ENCODE data around the gene IRS2. TPM values are rescaled to one million over a fixed set of nuclear protein-coding genes. Genes with fewer than 3 reads are reported as not detected.

IRS2 gene
- polyA plus RNA-seq, 1 of the 3 experiments (the other 2 are of a cell fraction) = 7.0 TPM

- TF ChIP-seq CTCF (IDR thresholded peaks at IDR 0.05) (no peak), TEAD4 (IDR thresholded peaks at IDR 0.05; ENCODE audit: borderline replicate concordance, insufficient read depth) (peak; percentile 68; the same call in 1 of the 2 replicates), EZH2phosphoT487 (IDR thresholded peaks at IDR 0.05; ENCODE audit: borderline replicate concordance, low read depth) (no peak), MEF2A (IDR thresholded peaks at IDR 0.05; ENCODE audit: borderline replicate concordance, low read depth) (no peak; the same call in 1 of the 2 replicates), TAF1 (IDR thresholded peaks at IDR 0.05; ENCODE audit: borderline replicate concordance, low read depth, low read length) (no peak), USF2 (IDR thresholded peaks at IDR 0.05; ENCODE audit: borderline replicate concordance, low read depth, low read length) (no peak), RXRA (IDR thresholded peaks at IDR 0.05; ENCODE audit: borderline replicate concordance, low read depth) (peak; percentile 81), SIN3A (IDR thresholded peaks at IDR 0.05; ENCODE audit: borderline replicate concordance, low read depth, low read length) (peak; percentile 84; the same call in 1 of the 2 replicates)
These were observed 42.5 kb downstream of the IRS2 start (continued) for GRCh38 chr13:109743706-109744453.

GRCh38 chr13:109741966-109742365 is 44.4 kb downstream of the IRS2 start:
- H3K9me3 ChIP-seq = no peaks in the 10 kb centered on the region
- no peak for DNase-seq
- no peaks in the 10 kb centered on the region for H3K9me2 ChIP-seq
- H3K9ac ChIP-seq = no peak overlapping the region
- TF ChIP-seq RAD21 (IDR thresholded peaks at IDR 0.05; ENCODE audit: low read length) (no peak), GABPA (IDR thresholded peaks at IDR 0.05; ENCODE audit: low read depth) (no peak), TEAD4 (IDR thresholded peaks at IDR 0.05; ENCODE audit: borderline replicate concordance, insufficient read depth) (no peak), REST (IDR thresholded peaks at IDR 0.05; ENCODE audit: low read depth, low read length) (no peak), FOXM1 (IDR thresholded peaks at IDR 0.05; ENCODE audit: low read depth) (no peak), EZH2phosphoT487 (IDR thresholded peaks at IDR 0.05; ENCODE audit: borderline replicate concordance, low read depth) (no peak), RFX5 (IDR thresholded peaks at IDR 0.05; ENCODE audit: low read length) (no peak)
- 91% methylated on average over 7 of the region's 7 CpGs for WGBS (ENCODE audit: low lambda C conversion rate)
- H3K4me3 ChIP-seq (ENCODE audit: low read depth in 2 of 2, low read length in 1 of 2) = no peak overlapping the region
- H4K20me1 ChIP-seq (ENCODE audit: insufficient read depth) = no peaks in the 10 kb centered on the region
- H3K4me1 ChIP-seq (ENCODE audit: control insufficient read depth in 1 of 2, insufficient read depth in 2 of 2, low read depth in 1 of 2, low read length in 1 of 2) = peaks cover 12 to 32% of the 10 kb centered on the region in 2 experiments
- H3K79me2 ChIP-seq (ENCODE audit: insufficient read depth) = no peaks in the 10 kb centered on the region
- no peak overlapping the region for H2AFZ ChIP-seq (ENCODE audit: low read depth)
- no peak overlapping the region for H3K27ac ChIP-seq (ENCODE audit: low read depth in 2 of 2, low read length in 1 of 2)
- CTCF ChIA-PET = no interaction called here
- H3F3A ChIP-seq (replicated peaks; ENCODE audit: insufficient read depth) = peaks cover 5% of the 10 kb centered on the region
- H3K4me2 ChIP-seq = no peak overlapping the region
- POLR2A ChIA-PET = no interaction called here
- H3K27me3 ChIP-seq (ENCODE audit: insufficient read depth) = no peaks in the 10 kb centered on the region
- no peaks in the 10 kb centered on the region for H3K36me3 ChIP-seq (replicated peaks in 1 of 2; ENCODE audit: control insufficient read depth in 1 of 2, insufficient read depth in 2 of 2, low read length in 1 of 2)

Data from SK-N-SH (cell line).